AG10803 (cell line): ENCODE measurements around the gene CFAP251.

Source experiments
- DNase-seq: peaks from one replicate; pipeline ENCODE4 v3.0.0; 2010; ENCODE audit warnings: low read depth
- H3K4me3 ChIP-seq: 2 replicates; pipeline ENCODE4 v1.5.1; 2011; ENCODE audit warnings: mild to moderate bottlenecking, low read length, control low read depth
- TF ChIP-seq, protein P1 (sequence below): conservative IDR thresholded peaks from 2 replicates; pipeline ENCODE4 v1.5.1; 2011; ENCODE audit warnings: mild to moderate bottlenecking, low read length, control low read depth, inconsistent platforms

The CFAP251 gene

DNA sequence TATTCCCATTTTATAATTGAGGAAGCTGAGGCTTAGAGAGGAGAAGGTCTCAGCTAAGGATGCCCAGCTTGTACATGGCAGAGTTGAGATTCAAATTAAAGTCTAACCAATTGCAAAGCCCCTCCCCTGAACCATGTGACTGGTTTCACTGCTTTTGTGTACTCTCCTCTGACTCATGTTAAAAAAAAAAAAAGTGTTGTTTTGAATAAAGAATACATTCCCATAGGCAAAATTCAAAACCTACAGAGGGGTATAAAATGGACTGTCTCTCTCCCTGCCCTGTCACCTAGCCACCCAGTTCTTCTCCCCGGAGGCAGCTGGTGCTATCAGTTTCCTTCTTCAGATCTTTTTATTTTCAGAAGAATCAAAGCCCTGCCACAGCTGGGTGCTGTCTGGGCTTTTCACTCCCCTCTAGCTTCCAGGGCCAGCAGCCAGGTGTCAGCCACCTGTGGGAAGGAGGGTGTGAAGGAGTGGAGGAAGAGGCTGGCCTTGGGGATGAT, 24.4 kb upstream of the CFAP251 start:
- DNase-seq = peak; percentile 54
- TF ChIP-seq, protein P1, sequence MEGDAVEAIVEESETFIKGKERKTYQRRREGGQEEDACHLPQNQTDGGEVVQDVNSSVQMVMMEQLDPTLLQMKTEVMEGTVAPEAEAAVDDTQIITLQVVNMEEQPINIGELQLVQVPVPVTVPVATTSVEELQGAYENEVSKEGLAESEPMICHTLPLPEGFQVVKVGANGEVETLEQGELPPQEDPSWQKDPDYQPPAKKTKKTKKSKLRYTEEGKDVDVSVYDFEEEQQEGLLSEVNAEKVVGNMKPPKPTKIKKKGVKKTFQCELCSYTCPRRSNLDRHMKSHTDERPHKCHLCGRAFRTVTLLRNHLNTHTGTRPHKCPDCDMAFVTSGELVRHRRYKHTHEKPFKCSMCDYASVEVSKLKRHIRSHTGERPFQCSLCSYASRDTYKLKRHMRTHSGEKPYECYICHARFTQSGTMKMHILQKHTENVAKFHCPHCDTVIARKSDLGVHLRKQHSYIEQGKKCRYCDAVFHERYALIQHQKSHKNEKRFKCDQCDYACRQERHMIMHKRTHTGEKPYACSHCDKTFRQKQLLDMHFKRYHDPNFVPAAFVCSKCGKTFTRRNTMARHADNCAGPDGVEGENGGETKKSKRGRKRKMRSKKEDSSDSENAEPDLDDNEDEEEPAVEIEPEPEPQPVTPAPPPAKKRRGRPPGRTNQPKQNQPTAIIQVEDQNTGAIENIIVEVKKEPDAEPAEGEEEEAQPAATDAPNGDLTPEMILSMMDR = no peak

DNA sequence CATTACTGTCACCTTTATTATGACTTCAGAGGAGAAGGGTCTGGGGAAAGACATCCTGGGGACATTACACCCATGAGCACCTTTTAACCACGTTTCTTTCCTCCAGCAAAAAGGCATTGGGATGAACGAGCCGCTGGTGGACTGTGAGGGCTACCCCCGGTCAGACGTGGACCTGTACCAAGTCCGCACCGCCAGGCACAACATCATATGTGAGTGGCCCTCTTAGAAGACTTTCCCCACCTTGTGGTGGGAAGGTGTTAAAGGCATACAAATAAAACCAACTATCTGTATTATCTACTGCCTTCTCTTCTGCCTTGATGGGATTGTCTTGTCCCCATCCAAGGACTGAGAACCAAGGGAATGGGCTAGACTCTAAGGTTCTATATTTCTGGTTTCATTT, 23.8 kb upstream of the CFAP251 start:
- TF ChIP-seq, protein P1 = peak; percentile 36
- DNase-seq = peak; percentile 48
- no peak overlapping the region for H3K4me3 ChIP-seq

More for the DNA sequence above, 24.4 kb upstream of the CFAP251 start:
- H3K4me3 ChIP-seq = no peak overlapping the region

DNA sequence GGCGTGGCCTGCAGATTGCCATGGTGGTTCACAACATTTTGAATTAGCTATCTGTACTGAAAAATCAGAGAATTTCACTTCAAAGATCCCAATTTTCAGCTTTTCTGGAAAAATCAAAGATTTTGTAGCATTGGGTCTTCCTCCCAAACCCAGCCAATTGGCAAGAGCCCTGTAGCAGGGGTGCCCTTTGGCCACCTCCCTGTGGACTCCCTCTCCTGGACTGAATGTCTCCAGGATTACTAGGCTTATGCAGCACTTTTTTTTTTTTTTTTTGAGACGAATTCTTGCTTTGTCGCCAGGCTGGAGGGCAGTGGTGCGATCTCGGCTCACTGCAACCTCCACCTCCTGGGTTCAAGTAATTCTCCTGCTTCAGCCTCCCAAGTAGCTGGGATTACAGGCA, 20.1 kb upstream of the CFAP251 start:
- H3K4me3 ChIP-seq = no peak overlapping the region
- TF ChIP-seq, protein P1 = no peak
- no peak for DNase-seq

DNA sequence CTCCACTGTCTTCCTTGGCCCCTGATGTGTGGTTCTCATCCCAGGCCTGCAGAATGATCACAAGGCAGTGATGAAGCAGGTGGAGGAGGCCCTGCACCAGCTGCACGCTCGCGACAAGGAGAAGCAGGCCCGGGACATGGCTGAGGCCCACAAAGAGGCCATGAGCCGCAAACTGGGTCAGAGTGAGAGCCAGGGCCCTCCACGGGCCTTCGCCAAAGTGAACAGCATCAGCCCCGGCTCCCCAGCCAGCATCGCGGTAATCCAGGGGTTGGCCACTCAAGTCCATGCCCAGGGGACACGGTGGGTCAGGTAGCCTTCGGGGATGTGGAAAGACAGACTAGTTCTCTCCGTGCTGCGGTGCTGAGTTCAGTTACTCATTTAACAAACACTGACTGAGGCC, 18.8 kb upstream of the CFAP251 start:
- DNase-seq = no peak
- TF ChIP-seq, protein P1 = no peak

DNA sequence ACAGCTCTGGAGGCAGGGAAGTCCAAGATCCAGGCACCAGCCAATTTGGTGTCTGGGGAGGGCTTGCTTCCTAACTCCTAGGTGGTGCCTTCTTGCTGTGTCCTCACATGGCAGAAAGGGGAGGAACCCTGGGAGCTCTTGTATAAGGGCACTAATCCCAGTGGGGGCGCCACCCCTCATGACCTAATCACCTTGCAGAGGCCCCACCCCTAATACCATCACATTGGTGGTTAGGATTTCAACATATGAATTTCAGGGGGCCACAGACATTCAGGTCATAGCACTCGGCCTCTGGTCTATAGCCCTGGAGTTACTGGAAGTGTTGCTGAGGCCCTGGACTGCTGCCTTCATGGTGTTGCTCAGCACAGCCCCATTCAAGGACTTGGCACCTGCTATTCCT, 15.2 kb upstream of the CFAP251 start:
- TF ChIP-seq, protein P1 = no peak
- DNase-seq = peak; percentile 36
- H3K4me3 ChIP-seq = no peak overlapping the region

More for the DNA sequence above, 18.8 kb upstream of the CFAP251 start:
- no peak overlapping the region for H3K4me3 ChIP-seq

DNA sequence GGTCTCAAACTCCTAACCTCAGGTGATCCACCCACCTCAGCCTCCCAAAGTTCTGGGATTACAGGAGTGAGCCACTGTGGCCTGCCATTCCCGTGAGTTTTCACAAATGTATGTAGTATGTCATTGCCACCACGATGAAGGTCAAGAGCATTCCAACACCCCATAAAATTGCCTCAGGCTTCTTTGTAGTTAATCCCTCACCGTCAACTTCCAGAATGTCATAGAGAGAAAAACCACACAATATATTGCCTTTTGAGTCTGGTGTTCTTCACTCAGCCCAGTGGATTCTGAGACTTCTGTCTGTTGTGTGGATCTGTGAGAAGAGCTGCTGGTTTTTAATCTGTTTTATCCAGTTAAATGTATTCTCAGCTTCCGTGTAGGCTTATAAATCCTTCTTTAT, 12.6 kb upstream of the CFAP251 start:
- no peak for DNase-seq

DNA sequence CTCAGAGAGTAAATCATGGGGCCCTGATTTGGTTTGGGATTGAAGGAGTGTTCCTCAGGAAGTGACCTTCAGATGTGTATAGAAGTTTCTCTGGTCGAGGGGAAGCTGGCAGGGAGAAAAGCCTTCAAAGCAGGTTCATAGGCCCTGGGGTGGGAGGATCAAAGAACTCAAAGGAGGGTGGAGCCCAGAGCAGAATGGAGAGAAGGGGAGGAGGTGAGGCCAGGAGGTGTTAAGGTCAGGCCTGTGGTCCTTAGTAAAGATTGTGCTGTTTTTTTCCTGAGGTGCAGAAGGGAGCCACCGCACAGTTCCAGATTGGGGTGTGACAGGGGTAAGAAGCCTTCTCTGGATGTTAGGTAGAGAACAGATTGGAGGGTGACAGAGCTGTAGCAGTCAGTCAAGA, 9.7 kb upstream of the CFAP251 start:
- TF ChIP-seq, protein P1 = no peak
- H3K4me3 ChIP-seq = no peak overlapping the region
- DNase-seq = no peak

More for the DNA sequence above, 12.6 kb upstream of the CFAP251 start:
- H3K4me3 ChIP-seq = no peak overlapping the region
- TF ChIP-seq, protein P1 = no peak
